NCI-H146 treated with DMSO at 0.1 percent for 48 hours (cell line): ENCODE data around the gene PIGC.

Source experiments
- DNase-seq: peaks from one replicate; lab custom pipeline; 2025; ENCODE audit not compliant: unreplicated experiment; lab: John Stamatoyannopoulos, UW

PIGC gene

GRCh38 chr1:172443666-172444453 lies at the start of gene PIGC:
TSS of gene PIGC (minus strand) at chr1:172444069. CDS start at chr1:172442622, 1,447 bp downstream.
- DNase-seq = peak; percentile 71

- no peak for DNase-seq
These were observed 48.6 kb upstream of the PIGC start for GRCh38 chr1:172492421-172492820.

GRCh38 chr1:172489847-172490246 lies 46.0 kb upstream of the PIGC start:
- DNase-seq = no peak

- no peak for DNase-seq
These were observed 44.5 kb upstream of the PIGC start for GRCh38 chr1:172488393-172488792.

GRCh38 chr1:172487550-172487949 lies 43.7 kb upstream of the PIGC start:
- DNase-seq = no peak

- no peak for DNase-seq
These were observed 43.1 kb upstream of the PIGC start for GRCh38 chr1:172486805-172487454.

- no peak for DNase-seq
These were observed 41.8 kb upstream of the PIGC start for GRCh38 chr1:172485626-172486025.

- DNase-seq = no peak
These were observed 40.4 kb upstream of the PIGC start for GRCh38 chr1:172484252-172484651.

- no peak for DNase-seq
These were observed 39.6 kb upstream of the PIGC start for GRCh38 chr1:172483448-172483847.

GRCh38 chr1:172482044-172482443 lies 38.2 kb upstream of the PIGC start:
- DNase-seq = no peak

GRCh38 chr1:172480431-172480830 lies 36.6 kb upstream of the PIGC start:
- DNase-seq = no peak

GRCh38 chr1:172478485-172478884 lies 34.6 kb upstream of the PIGC start:
- no peak for DNase-seq

- DNase-seq = no peak
These were observed 33.9 kb upstream of the PIGC start for GRCh38 chr1:172477741-172478140.

GRCh38 chr1:172477216-172477615 lies 33.3 kb upstream of the PIGC start:
- no peak for DNase-seq

- no peak for DNase-seq
These were observed 32.4 kb upstream of the PIGC start for GRCh38 chr1:172476218-172476811.

- no peak for DNase-seq
These were observed 30.0 kb upstream of the PIGC start for GRCh38 chr1:172473842-172474241.

GRCh38 chr1:172473302-172473701 lies 29.4 kb upstream of the PIGC start:
- no peak for DNase-seq

- no peak for DNase-seq
These were observed 28.6 kb upstream of the PIGC start for GRCh38 chr1:172472495-172472894.

GRCh38 chr1:172471666-172472065 lies 27.8 kb upstream of the PIGC start:
- no peak for DNase-seq

GRCh38 chr1:172470149-172470548 lies 26.3 kb upstream of the PIGC start:
- DNase-seq = no peak

GRCh38 chr1:172469717-172470116 lies 25.8 kb upstream of the PIGC start:
- DNase-seq = no peak

GRCh38 chr1:172468296-172468695 lies 24.4 kb upstream of the PIGC start:
- no peak for DNase-seq
